ENCODE results near the gene CEP20.

DNA sequence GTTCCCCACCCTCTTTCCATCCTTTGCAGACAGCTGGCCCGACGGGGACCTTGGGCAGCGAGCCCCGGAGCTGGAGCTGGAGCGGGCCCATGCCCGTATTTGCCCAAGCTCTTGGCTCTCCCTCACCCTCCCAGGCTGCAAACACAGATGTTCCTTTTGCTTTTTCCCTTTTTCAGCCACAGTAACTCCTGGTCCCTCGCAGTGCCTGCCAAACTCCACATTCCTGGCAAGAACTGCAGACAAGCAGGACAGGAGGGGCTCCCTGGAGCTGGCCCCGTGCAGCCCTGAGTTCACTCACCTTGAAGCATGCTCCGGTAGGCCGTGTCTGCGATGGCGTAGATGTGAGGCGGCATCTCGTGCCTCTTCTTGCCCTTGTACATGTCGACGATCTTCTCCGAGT, 65.4 kb downstream of the CEP20 start:
- TF ChIP-seq EZH2 (IDR thresholded peaks at IDR 0.05; ENCODE audit: borderline replicate concordance, control insufficient read depth, low read depth, low read length) (no peak), BRCA1 (IDR thresholded peaks at IDR 0.05; ENCODE audit: low read depth, low read length) (no peak), SIN3A (IDR thresholded peaks at IDR 0.05; ENCODE audit: low read depth, low read length) (no peak)
- TF ChIP-seq, protein P1, sequence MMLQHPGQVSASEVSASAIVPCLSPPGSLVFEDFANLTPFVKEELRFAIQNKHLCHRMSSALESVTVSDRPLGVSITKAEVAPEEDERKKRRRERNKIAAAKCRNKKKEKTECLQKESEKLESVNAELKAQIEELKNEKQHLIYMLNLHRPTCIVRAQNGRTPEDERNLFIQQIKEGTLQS (IDR thresholded peaks at IDR 0.05; ENCODE audit: borderline replicate concordance, extremely low read depth, low read depth, low read length) = no peak
- TF ChIP-seq, protein P2, sequence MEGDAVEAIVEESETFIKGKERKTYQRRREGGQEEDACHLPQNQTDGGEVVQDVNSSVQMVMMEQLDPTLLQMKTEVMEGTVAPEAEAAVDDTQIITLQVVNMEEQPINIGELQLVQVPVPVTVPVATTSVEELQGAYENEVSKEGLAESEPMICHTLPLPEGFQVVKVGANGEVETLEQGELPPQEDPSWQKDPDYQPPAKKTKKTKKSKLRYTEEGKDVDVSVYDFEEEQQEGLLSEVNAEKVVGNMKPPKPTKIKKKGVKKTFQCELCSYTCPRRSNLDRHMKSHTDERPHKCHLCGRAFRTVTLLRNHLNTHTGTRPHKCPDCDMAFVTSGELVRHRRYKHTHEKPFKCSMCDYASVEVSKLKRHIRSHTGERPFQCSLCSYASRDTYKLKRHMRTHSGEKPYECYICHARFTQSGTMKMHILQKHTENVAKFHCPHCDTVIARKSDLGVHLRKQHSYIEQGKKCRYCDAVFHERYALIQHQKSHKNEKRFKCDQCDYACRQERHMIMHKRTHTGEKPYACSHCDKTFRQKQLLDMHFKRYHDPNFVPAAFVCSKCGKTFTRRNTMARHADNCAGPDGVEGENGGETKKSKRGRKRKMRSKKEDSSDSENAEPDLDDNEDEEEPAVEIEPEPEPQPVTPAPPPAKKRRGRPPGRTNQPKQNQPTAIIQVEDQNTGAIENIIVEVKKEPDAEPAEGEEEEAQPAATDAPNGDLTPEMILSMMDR (IDR thresholded peaks at IDR 0.05 in 2 of 3, conservative IDR thresholded peaks at IDR 0.05 in 1 of 3; ENCODE audit: control insufficient read depth in 2 of 3, extremely low read depth in 1 of 3, insufficient read depth in 1 of 3, low read depth in 3 of 3, low read length in 3 of 3) = no peak
